Measurements from ENCODE around the gene WIPF3.
"Not testable (repeated sequence)": the region's sequence is repeated elsewhere in the genome, so short reads cannot be mapped to it uniquely, and the experiment has no call there.

The WIPF3 gene

GRCh38 chr7:29878081-29878688, 71.9 kb downstream of the WIPF3 start:
- DNase-seq (ENCODE audit: low spot score) = peak; percentile 27

- DNase-seq (ENCODE audit: low spot score) = no peak
Measured at GRCh38 chr7:29879609-29880008, 73.3 kb downstream of the WIPF3 start.

DNA sequence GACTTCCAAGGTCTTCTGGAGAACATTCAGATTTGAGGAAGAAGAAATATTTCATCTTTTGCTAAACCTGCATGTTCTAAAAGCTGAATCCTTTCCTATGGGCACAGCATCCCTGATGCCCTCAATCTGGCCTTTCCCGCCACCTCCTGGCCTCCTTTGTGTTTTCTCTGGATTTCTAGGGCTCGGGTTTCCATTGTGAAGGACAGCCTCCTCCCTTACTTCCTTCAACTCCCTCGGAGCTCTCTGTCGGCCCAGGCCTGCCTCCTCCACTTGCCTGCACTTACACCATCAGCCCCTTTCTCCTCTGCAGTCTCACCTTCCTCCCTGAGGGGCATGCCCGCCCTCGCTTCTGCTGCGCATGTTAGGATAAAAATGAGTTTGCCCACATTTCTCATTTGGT, 75.4 kb downstream of the WIPF3 start:
- DNase-seq (ENCODE audit: low spot score) = no peak

GRCh38 chr7:29882481-29882880, 76.2 kb downstream of the WIPF3 start:
- no peak for DNase-seq (ENCODE audit: low spot score)

DNA sequence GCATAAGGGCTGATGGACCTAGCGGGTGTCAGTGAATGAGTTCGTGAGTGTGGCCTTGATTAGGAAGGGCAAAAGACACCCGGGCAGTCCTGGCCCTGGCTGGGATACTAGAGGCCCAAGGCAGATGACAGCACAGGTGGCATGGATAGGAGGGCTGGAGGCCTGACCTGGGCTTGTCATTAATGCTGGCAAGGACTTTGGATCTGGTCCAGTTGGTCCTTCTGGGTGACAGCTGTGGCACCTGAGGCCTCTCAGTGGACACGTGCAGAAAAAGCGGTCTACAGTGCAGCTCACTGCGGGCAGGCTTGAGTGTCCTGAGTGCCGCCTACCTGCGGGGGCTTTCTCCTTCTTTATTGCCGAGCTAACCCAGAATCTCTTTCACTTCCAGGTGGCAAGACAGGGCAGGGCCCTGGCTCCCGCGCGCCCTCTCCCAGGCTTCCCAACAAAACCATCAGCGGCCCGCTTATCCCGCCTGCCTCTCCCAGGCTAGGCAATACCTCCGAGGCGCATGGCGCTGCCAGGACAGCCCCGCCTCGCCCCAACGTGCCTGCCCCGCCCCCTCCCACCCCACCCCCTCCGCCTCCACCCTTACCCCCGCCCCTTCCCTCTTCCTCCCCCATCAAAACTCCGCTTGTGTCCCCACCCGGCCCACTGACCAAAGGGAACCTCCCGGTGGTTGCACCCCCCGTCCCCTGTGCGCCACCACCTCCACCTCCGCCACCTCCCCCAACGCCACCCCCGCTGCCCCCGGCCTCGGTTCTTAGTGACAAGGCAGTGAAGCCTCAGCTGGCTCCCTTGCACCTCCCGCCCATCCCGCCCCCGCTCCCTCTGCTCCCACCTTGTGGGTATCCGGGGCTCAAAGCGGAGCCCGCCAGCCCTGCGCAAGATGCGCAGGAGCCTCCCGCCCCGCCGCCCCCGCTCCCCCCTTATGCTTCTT, 77.4 kb downstream of the WIPF3 start:
- no peak for DNase-seq (ENCODE audit: low spot score)

- DNase-seq (ENCODE audit: low spot score) = no peak
Measured at GRCh38 chr7:29884399-29885272, 78.3 kb downstream of the WIPF3 start.

DNA sequence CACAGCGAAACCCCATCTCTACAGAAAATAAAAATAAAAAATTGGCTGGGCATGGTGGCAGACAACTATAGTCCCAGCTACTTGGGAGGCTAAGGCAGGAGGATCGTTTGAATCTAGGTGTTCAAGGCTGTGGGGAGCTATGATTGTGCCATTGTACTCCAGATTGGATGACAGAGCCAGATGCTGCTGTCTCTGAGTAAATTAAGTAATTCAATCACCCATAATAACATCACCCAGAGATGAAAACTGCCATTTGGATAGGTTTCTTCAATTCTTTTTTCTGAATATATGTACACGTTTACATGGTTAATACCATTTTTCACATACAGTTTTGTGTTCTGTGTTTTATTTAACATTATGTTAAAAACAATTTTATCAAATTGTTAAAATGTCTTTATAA, 79.3 kb downstream of the WIPF3 start:
- peak; percentile 69 for DNase-seq (ENCODE audit: low spot score)

GRCh38 chr7:29886827-29887226, 80.5 kb downstream of the WIPF3 start:
- DNase-seq (ENCODE audit: low spot score) = no peak

- no peak for DNase-seq (ENCODE audit: low spot score)
Measured at GRCh38 chr7:29888006-29888405, 81.7 kb downstream of the WIPF3 start.

GRCh38 chr7:29889288-29889687, 83.0 kb downstream of the WIPF3 start:
- no peak for DNase-seq (ENCODE audit: low spot score)

DNA sequence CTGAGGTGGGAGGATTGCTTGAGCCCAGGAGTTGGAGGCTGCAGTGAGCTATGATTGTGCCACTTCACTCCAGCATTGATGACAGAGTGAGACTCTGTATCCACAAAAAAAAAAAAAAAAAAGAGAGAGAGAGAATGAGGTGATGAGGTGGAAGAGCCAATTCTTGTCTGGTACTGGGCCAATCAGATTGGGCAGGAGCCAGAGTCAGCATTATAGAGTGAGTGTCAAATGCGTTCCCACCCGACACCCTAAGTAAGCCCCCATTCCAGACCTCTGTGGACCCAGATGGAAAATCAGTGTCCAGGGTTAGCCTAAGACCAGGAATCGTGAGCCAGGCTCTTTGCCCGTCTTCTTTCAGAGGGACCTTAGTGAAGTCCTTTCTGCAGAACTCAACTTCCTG, 83.9 kb downstream of the WIPF3 start:
- no peak for DNase-seq (ENCODE audit: low spot score)

DNA sequence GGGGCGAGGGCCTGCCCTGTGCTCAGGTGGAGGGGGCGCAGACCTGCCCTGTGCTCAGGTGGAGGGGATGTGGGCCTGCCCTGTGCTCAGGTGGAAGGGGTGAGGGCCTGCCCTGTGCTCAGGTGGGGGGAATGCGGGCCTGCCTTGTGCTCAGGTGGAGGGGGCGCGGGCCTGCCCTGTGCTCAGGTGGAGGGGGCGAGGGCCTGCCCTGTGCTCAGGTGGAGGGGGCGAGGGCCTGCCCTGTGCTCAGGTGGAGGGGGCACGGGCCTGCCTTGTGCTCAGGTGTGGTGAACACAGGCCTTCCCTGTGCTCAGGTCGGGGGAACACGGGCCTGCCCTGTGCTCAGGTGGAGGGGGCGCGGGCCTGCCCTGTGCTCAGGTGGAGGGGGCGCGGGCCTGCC, 84.5 kb downstream of the WIPF3 start:
- not testable (repeated sequence) for DNase-seq (ENCODE audit: low spot score)

GRCh38 chr7:29891766-29892165, 85.5 kb downstream of the WIPF3 start:
- no peak for DNase-seq (ENCODE audit: low spot score)

DNA sequence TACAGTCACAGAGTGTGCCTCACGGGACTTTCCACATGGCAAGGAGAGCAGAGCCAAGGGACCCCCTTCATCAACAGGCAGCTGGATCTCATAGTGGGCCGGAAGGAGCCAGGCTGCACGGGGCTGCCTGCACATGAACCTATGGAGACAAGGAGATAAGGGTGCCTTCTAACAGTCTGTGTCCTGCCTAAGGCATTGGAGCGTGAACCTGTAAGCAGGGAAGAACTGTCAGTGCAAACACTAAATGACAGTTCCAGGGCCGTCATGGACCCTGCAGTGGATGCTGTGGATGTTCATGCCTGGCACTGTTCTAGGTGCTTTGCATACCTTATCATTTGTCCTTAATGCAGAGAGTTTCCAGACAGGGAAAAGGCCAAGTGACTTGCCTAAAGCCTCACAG, 85.9 kb downstream of the WIPF3 start:
- peak; percentile 45 for DNase-seq (ENCODE audit: low spot score)

- DNase-seq (ENCODE audit: low spot score) = no peak
Measured at GRCh38 chr7:29893351-29893965, 87.2 kb downstream of the WIPF3 start.

DNA sequence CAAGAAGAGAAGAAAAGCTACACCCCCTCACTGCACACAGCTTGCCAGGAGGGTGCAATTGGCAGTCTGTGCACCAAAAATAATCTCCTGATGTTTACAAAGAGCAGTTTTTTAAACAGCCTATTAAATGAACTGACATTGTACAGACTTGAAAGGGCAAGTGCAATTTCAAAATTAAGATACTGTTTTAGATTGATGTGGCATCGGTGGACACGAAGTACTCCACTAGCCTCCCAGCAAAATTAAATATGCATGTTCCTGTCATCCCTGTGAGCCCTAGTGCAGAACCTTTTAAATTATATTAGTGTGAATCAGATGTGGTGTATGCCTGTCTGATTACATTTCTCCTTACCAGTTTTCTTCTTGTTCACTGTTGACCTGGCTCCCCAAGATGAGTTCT, 87.9 kb downstream of the WIPF3 start:
- peak; percentile 74 for DNase-seq (ENCODE audit: low spot score)

- DNase-seq (ENCODE audit: low spot score) = no peak
Measured at GRCh38 chr7:29895559-29895958, 89.3 kb downstream of the WIPF3 start.

DNA sequence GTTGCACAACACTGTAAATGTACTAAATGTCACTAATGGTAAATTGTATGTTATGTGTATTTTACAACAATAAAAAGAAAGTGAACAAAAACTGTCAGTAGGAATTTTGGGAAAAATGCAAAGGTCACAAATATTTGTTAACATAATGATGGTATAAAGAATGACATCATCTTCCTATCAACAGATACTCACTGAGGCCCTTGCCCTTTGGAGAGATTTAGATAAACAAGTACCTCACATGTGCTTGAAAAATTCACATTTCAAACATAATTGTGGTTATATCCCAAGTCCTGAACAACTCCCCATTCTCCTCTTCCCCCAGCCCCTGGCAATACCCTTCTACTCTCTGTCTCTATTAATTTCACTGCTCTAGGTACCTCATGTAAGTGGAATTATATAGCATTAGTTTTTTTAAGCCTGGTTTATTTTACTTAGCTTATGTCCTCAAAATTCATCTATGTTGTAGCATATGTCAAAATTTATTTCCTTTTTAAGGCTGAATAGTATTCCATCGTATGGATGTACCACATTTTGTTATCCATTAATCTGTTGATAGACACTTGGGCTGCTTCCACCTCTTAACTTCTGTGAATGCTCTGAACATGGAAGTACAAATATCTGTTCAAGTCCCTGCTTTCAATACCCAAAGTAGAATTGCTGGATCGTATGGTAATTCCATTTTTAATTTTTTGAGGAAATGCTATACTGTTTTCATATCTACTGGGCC, 90.5 kb downstream of the WIPF3 start:
- DNase-seq (ENCODE audit: low spot score) = no peak

- DNase-seq (ENCODE audit: low spot score) = no peak
Measured at GRCh38 chr7:29898301-29898700, 92.0 kb downstream of the WIPF3 start.

GRCh38 chr7:29900745-29901144, 94.4 kb downstream of the WIPF3 start:
- no peak for DNase-seq (ENCODE audit: low spot score)

Data from SK-N-DZ (cell line).